Non-pigmented ciliary epithelial cell (primary cell): ENCODE data around the gene FANCI.

ENCODE experiments used
- DNase-seq: peaks from one replicate; pipeline ENCODE4 v3.0.0-alpha.2; 2010; ENCODE audit warnings: low read depth

FANCI gene

DNA sequence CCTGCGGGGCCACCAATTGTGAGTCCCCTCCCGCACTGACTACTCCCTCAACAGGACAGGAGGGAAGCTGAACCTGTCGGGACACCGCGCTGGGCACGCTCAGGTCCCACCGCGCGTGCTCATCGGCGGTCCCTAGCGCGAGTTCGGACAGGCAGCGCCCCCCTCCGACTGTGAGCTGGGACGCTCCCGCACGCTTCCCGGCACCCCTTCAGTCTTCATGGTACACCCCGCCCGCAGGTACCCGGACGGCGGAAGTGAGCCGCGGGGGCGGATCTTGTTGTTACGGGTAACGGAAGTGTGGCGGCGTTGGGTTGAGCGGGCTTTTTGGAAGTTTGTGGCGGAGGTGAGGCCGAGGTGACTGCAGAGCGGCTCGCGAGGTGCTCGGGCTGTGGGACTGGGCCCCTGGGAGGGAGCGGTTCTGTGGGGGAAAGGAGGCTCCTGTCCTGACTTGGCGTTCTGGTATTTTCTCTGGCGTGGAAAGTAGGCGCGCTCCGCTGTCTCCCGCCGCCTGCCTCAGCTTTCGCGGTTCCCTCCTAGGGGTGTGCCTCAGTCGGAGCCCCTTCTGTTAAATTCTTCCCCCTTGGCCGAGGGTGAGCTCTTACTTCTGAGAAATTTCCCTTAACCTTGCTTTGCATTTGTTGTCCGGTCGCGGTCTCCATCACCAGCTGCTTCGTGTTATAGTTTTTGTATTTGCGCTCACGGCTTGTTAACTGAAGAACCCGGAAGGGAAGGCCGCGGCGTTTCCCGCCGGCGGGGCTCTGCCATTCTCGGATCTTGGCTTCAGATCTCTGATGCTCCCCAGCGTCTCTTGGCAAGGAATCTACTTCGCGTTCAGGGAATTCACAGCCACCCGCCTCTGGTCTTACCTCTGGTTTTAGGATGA is at the start of gene FANCI:
Gene FANCI (plus strand): TSS at position 289 of the 883 bp plus-strand sequence. CDS start 3,669 bp downstream, outside the sequence.
- peak; percentile 56 for DNase-seq

DNA sequence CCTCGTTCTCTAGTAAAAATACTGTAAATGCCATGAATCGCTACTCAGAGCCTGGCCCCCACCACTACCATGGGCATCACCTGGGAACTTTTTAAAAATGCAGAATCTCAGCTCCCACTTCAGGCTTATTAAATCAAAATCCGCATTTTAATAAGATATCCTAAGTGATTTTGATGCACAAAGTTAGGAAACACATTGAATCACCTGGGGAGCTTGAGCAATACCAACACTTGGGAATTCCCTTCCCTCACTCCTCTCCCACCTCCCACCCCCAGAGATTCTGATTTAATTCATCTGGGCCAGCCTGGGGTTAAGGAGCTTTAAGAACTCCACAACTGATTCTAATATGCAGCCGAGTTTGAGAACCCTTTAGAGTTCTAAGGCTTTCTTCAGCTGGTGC is 49.2 kb upstream of the FANCI start:
- no peak for DNase-seq

DNA sequence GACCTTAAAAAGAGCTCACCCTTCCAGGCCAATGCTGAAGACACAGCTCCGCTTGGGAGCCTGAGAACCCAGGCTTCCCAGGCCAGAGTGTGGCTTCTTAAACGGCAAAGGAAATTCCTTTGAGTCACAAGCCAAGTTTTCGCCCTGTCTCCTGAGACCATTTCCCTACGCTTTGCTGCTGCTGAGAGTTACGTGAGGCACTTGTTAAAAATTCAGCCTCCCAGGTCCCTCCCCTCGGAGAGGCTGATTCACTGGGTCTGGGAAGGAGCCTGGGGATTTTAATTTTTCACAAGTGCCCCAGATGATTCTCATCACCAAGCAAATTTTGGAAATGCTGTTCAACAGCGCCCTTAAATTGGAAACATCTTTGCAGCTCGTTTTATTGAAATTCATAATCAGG is 47.9 kb upstream of the FANCI start:
- DNase-seq: no peak

DNA sequence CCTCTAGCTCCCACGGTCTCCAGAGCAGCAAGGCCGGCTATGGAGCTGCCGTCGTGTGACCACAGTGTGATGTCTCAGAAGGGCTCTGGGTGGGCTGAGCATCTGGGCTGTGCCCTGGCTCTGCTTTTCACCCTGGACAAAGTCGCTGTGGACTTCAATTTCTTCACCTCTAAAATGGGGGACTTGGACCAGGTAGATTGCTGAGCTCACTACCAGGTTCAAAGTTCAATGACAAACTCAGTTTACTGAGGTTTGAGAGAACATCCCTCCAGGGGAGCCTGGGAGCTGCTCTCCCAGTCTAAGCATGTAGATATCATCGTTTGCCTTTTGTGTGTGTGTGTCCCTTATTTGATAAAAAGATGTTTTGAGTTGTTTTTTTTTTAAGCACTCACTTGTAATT is 47.5 kb upstream of the FANCI start:
- no peak for DNase-seq

DNA sequence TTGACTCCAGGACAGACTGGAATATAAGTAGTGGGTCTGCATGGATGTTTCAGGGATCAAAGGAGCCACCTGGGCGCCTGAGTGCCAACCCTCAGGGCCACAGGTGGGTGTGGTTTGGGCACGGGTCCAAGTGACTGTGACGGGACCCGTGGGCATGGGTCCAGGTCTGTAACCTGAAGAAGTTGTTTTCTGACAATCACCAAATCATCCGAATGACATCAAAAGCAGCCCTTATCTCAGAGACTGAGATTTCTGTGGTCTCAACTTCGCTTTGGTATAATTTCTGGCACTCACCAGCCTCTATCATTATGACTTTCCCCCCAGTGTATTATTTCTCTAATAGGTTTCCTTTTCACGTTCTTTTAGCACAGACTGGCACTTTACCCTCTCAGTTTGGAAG is 46.8 kb upstream of the FANCI start:
- no peak for DNase-seq

DNA sequence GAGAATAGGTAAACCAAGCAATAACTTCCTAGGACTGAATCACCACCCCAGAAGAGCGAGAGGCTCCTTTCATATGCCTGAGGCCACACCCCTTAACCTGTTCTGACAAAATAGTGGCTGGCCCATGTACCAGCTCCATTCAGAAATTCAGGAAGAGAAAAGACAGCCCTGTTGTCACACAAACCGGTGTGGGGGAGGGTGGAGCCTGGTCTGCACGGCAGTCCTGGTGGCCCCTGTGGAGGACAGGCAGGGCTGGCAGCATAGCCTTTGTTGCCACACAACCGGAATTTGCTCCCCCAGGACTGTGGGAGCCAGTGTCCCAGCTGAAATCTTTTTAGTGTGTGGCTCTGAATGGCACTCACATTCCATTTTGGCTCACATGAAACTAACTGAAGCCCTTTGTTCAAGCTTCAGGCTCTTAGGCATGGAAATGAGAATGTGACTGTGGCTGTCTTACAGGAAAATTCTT is 46.2 kb upstream of the FANCI start:
- no peak for DNase-seq

DNA sequence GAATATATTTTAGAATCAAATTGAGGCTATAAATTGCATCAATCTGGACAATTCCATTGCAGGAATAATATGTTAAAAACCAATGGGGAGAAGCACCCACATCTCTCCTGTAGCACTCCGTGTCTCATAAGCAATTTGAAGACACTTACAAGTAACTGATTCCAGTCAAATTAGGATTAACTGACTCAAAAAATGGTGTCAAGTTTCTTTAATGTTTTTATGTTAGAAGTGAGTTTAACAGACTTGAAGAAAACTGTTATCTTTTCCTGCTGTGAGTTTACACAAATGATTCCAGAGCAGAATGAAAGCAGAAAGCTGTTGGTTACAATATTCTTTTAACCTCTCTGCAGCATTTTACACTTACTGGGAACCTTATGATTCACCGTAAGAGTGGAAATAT is 45.6 kb upstream of the FANCI start:
- no peak for DNase-seq

DNA sequence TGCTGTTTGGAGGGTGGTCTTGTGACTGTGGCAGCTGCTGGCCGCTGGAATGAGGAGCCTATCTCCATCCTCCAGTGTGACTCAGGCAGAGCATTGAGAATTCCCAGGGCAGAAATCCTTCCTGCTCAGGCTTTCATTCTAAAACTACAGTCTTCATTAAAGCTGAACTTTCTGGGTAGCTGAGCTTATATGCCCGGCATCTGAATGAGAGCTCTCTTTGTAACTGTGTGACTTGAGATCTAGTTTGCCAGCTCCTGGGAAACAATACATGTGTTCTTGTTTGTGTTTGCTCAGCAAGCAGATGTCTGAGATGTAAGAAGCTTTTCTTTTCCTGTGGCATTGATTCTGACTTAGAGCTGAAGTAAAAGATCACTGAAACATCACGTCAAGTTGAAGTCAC is 44.8 kb upstream of the FANCI start:
- no peak for DNase-seq

DNA sequence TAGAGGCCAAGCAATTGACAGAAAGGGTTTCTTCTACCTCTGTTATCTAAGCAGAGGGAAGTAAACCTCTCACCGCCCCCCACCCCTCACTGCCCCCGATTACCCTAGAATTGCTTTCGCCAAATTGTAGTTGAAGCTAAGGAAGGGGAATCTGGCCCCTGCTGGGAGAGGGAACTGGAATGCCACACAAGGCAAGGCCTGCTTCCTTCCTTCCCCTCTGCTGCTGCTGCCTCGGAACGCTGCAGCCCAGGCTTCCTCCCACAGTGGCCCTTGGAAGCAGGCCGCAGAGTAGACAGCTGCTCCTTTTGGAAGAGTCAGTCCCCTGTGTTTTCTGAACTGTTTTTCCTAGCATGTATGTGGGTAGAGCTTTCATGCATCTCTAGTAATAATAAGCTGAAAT is 44.0 kb upstream of the FANCI start:
- no peak for DNase-seq

DNA sequence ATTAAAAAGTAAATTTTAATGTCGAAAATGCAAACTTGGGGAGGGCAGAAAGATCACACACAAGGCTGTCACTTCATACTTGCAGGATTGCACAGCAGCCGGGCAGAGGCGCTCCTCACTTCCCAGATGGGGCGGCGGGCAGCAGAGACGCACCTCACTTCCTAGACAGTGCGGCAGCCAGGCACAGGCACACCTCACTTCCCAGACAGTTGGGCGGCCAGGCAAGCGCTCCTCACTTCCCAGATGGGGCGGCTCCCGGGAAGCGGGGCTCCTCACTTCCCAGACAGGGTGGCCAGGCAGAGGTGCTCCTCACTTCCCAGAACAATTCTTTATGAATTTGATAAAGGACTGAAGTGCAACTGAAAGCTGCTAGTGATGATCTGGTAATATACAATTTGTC is 43.6 kb upstream of the FANCI start:
- DNase-seq: no peak

DNA sequence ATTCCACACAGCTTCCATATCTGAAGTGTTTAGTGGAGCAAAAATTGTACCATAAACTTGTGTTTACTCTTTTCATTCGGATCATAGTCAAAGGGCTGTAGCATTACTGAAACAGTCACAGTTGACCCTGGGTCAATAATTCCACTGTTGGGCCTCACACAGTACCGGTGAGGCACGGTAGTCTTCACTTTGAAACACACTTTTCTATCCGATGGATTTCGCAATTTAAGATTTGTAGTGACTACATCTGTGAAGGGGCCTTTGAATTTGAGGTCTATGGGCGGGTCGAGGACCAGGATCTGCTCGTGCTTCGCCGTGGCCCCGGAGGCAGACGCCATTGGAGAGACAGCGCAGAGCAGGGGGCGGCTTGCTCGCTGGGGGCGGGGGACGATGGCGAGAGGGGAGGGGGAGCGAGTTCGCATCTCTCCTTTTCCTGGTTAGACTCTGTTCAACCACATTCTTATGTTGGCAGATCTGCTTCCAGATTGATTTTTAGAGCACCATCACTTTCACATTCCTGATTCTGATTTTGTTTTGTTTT is 42.2 kb upstream of the FANCI start:
- no peak for DNase-seq

DNA sequence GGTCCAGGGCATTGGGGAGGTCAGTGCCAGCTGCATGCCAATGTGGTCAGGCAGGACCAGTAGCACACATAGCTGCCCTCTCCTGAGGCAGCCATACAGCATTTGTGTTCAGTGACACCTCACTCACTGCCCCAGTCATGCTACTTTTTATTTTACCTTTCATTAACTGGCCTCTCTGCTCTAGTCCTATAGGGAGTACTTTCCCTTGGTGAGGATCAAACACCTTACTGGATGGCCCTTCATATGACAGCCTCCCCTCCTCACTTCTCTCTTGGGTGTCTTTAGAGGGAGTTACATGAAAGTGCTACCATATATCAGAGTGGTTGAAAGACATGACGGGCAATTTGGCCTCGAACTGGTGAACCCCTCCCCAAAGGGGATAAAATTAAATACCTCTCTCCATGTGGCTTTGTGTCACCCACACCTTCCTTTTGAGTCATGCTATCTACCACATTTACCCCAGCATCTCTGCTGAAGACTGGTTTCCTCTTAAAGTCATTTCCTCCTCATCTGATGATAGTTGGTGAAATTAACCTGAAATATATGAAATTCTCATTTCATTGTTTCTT is 40.0 kb upstream of the FANCI start:
- no peak for DNase-seq

DNA sequence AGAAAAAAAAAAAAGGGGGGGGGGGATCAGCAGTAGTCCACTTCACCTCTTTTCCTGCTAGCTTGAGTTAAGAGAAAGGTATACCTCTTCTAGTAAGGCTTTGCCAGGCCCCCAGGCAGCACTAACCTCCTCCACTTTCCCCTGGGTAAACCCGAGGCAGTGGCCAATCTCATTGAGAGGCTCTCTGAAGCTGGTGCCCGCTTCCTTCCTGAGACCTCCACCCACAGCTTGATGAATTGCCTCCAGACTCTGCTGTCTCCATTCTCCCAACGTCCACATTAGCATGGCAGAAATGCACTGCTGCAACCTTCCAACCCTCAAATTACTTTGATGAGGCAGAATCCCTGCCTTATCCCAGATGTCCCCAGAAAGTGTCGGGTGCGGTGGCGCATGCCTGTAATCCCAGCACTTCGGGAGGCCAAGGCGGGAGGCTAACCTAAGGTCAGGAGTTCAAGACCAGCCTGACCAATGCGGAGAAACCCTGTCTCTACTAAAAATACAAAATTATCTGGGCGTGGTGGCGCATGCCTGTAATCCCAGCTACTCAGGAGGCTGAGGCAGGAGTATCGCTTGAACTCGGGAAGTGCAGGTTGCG is 37.7 kb upstream of the FANCI start:
- no peak for DNase-seq

DNA sequence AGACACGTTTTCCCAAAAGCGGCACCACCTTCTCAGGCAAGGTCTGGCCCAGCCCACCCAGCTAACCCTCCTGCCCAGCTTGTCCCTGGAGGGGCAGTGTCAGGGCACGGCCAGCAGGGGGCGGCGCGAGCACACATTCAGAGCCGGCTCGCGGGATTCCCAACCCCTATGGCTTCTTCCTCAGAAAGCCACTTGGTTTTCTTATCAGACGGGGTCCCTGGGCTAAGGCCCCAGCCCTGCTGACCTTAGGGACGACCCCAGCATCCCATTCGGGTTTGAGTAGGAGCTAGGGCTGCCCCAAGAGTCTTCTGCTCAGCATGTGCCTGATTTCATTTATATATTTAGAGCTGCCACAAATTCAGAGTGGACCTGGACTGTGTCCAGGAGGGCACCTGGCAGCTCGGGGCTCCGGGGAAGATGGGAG is 36.9 kb upstream of the FANCI start:
- DNase-seq: peak; percentile 13

DNA sequence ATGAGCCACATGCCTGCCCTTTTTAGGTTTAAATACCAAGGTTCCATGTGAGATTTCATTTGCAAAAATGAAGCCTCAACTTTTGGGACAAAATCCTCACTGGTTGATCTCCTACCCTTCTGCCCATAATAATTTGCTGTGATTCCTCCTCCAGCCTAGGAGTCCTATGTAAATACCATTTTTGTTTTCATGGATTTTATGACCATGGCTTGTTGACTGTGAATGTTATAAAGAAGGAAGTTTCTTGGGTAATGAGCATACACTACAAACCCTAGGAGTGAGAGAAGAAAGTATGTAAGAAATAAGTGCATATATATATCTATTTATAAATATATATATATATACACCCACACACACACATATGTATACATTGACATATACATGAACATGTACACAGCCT is 35.5 kb upstream of the FANCI start:
- no peak for DNase-seq

DNA sequence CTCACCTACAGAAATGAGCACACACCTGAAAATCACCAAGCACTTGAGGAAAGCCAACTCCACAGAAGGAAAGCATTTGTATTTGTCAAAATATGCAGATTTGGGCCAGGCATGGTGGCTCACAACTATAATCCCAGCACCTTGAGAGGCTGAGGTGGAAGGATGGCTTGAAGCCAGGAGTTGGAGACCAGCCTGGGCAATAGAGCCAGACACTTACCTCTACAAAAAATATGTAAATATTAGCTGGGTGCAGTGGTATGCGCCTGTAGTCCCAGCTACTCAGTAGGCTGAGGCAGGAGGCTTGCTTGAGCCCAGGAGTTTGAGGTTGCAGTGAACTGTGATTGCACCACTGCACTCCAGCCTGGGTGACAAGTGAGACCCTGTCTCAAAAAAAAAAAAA is 34.7 kb upstream of the FANCI start:
- DNase-seq: no peak

DNA sequence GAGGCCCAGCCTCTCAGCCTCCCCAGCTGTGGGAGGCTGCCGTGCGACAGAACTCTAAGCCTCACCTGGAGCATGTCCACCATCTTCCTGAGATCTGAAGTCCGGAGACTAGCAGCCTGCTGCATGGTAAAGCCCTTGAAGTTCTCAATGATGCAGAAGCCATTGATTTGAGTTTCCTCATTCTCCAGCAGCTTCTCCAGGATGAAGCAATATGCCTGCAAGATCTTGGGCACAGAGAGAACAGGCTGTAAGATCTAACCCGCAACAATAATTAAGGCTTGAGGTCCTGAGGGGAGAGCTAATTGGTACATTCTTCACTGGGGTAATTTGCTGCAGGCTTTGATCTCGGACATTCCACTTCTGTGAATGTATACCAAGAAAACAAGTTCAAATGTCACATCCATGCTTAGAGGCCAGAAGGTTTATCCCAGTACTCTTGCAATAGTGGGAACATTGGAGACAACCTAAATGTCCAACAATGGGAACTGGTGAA is 32.1 kb upstream of the FANCI start:
- DNase-seq: no peak

DNA sequence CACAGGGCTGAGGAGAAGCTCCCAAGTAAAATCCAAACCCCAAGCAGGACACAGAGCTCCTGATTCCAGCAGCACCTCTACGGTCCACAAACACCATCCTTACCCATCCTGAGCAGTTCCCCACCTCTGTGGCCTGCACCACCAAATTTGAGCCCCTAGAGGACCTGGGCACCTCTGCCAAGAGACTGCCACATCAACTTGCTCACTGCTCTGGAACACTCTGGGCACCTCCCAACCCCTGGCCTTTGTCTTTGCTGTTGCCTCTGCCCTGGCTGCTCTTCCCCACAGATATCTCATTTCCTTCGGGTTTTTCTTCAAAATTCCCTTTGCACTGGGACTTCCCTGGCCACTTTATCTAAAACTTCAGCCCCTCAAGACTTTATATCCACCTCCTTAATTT is 28.2 kb upstream of the FANCI start:
- DNase-seq: no peak

DNA sequence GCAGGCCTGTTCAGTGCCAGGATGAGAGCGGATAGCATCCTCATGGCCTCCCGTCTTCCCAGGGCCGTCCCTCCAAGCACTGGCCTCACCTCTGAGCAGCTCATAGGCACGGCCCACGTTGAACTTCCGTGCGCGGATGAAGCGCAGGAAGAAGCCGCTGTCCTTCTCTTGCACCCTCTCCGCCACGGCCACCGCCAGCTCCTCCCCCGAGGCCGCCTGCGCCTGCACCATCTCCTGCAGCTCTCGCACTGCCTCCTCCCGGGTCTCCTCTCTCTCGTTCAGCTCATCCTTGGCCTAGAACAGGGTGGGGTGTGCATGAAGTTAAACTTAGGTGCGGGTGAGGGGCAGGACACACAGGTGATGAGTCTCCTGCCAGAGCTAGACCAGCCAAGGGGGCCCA is 26.7 kb upstream of the FANCI start:
- DNase-seq: no peak

DNA sequence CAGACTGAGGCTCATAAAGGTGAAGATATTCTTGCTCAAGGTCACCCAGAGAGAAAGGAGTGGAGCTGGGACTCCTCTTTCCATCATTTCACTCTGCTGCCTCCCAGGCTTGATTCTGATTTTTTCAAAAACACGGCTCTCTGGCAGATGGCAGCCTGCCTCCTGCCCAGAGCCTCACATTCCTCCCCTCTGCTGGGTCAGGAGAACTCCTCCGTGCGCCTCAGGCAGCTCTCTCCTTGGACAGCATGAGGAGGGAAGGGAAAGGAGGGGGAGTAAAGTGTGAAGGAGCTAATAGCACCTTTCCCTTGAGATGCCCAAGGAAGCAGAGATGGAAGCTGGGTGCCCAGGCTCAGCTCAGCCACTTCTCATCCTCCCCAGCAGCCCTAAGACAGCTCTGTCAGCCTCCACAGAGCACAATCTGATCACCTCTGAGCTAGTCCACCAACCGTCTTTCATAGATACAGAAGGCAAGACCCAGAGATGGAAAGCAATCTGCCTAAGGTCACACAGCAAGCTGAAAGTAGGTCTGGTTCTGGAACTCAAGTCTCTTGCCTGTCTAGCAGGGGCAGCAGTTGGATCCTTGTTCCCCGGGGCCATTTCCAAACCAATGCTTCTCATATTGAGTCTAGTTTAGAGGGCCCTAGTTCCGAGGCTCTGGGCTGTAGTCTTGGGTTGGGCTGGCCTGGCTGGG is 25.9 kb upstream of the FANCI start:
- DNase-seq: no peak

DNA sequence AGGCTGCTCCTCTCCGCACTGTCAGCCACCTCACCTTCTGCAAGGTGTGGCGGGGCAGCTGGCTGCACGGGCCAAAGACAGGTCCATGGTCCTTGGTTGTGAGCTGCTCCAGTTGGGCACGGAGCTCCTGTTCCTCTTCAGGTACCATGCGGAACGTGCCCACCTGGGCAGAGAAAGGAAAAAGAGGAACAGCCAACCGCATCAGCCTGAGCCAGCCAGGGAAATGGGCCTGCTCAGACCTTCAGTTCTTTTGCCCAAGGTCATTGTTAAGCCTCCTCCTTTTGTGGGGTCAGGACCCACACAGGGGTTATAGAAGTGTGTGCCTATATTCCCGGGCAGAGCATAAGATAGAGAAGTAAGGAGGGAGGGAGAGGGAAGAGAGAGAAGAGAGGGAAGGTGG is 25.2 kb upstream of the FANCI start:
- no peak for DNase-seq

DNA sequence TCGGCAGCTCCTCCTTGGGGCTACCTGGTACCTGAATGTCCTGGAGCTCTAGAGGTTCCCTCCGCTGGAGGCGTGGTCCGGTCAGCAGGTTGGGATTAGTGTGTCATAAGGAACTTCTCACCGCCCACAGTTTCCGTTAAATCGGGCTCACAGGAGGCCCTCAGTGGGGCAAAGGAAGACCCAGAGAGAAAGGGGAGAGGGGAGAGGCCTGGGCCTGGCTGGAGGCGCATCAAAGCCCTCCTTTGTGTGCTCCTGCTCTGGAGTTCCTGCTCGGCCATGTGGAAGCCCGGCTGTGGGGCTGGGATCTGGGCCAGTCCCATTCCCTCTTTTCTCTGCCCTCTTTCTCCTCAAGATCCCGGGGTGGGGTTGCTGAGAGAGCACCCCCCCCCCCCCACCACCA is 22.2 kb upstream of the FANCI start, which contains the start of gene RLBP1:
Gene RLBP1 (minus strand): TSS at position 37 of the 400 bp plus-strand sequence. CDS start 2,604 bp downstream, outside the sequence.
- no peak for DNase-seq
